GM19468 (cell line): ENCODE measurements around the gene CSMD2.

Experiments used
- ATAC-seq: cut with Tn5 transposase; IDR thresholded peaks from one replicate; pipeline ENCODE4 v1.9.1; 2021; ENCODE audit warnings: mild to moderate bottlenecking, moderate library complexity, moderate number of reproducible peaks; ENCODE audit not compliant: unreplicated experiment; ENCODE audit errors: extremely low read depth

The CSMD2 gene

DNA sequence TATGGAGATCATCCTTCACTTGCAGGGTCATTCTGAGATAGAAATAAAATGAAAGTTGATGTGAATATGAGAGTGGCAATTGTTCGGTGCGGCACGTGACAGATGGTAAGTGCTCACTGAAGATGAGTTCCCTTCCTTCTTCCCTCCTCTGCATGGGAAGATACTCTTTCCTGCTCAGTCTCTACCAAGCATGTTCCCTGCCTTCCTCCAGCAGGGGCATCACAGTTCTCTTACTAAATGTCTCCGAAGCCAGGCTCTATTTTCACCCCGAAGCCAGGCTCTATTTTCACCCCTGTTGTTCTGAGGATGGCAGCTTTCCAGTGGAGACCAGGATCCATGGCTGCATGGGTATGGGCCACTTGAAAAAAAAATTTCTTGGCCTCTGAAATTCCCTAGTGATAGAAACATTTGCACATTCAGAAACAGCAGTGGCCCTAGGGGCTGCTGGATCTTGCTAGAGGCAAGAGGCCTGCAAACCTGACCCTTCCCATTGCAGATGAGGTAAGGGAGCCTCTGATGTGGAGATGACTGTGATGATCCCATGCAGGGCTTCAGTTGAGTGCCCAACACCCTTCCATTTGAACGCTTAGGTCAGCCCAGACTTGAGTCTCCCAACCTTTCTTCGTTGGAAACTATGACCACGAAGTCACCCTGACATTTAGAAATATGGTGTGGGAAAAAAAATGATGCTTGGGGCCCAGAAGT, 424.8 kb downstream of the CSMD2 start:
- no peak for ATAC-seq

DNA sequence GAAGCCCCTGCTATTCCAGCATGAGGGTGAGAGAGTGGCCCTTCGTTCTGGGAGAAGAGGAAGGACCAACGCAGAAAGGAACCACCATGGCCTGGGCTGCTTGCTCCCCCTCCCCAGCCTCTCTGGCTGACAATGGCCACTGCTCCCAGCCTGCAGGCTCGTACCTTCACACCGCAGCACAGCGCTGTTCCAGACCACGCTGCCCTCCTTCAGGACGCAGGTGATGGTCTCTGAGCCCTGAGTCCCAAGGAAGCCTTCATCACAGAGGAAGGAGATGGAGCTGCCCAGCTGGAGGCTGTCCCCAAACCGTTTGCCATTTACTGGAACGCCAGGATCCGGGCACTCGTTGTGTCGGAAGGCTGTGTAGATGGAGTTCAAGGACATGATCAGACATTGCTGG, 426.1 kb downstream of the CSMD2 start:
- ATAC-seq: no peak

DNA sequence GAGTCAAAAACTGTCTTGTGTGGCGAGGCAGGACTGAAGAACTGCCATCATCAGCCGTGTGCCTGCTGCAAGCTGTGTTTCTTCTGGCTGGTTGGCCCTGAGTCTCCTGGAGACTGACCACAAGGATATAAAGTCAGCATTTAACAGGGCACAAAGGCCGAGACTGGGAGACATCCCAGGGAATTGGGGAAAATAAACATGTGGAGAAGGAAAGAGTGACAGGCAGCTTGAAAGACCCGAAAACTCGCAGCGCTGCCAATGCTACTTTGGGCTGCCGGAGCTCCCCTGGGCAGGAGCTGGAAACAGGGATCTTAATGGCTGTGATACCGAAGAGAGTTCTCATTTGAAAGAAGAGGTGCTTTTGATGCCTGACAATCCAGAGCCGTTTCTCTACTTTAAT, 426.5 kb downstream of the CSMD2 start:
- no peak for ATAC-seq

DNA sequence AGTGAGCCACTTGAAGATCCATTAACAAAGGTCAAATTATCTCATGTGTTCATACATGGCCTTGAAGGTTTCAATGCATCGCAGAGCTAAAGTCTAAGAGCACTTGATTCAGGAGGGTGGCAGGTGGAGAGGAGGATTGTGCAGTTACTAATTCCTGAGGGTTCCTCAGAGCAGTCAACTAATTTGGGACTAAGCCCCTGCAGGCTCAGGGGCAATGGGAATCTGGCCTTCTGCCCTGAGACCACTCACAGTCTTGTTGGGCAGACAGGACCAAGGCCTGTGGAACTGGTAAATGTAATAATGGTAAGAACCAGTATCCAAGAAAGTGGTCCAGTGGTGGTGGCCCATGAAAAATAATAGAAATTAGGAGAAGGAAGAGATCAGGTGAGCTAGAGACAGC, 428.5 kb downstream of the CSMD2 start:
- no peak for ATAC-seq

DNA sequence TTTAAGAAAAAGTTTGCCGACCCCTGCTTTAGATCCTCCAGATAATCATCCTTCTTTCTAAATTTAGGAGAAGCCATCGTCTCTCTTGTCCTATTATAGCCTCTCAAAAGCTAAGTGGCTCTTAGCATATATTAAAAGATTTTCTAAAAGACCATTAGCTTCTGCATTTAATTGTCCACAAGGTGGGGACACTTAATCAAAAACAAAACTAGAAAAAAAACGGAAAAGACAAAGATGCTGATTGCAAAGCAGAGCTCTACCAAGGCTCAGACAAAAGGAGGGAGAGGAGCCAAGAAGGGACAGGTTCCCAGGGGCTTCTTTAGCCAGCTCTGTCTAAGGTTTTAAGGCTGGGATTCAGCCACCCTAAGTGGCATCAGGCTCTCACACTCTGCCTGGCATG, 429.4 kb downstream of the CSMD2 start:
- no peak for ATAC-seq

DNA sequence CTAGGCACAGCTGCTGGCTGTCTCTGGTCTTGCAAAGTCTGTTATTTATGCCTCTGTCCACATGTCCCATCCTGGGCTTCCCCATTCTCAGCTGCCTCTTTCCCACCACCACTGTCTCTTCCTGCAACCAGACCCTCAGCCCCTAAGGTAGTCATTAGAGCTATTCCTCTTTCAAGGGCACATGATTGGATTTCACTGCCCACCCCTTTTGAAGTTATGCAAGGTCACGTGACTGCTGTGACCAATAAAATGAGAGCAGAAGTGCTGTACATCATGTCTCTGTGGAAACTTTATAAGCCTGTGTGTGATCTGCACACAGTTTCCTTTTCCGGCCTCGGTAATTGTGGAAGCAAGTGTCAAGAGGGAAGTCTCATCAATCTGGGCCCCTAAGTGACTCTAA, 437.7 kb downstream of the CSMD2 start:
- ATAC-seq: no peak

DNA sequence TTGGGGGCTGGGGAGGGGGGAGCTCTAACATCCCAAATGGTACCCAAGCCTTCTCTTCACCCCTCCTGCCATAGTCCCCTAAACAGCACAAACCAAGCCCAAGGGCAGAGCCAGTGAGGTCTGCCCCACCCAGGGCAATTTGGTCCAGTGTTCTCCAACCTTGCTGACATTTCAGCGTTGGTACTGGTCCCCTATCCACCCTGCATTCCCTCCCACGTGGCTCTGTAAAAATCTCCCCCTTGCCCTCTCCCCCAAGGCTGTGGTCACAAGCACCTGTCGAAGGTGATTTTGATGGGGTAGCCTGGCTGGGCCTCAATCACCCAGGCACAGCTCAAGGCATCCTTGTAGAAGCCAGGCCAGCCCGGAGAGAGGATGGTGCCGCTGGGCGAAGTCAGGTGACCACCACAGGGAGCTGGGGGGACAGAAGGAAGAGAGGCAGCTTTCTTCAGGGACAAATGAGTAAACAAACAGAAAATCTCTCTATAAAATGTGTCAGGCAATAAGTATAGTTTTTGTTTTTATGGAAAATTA, 438.7 kb downstream of the CSMD2 start:
- no peak for ATAC-seq

DNA sequence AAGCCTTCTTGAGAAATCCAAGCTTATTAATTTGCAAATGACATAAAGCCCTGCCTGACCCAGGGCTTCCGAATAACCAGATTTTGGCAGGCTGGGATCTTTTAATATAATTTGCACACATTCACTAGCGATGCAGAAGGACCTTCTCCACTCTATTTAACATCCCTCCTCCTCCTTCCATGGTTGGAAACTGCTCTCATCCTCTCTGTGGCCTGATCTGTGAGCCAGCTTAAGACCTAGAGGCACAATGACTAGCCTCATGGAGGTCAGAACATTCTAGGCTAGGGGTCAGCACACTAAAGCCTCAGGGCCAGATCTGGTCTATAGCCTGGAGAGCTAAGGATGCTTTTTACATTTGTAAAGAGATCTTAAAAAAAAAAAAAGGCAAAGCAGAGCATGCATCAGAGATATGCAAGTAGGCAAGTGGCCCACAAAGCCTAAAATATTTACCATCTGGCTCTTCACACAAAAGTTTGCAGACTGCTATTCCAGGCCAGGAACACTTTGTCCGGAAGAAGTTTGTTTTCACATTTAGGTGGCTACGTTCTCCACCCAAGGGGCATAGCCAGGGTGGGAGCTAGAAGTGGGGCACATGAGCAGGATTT, 439.4 kb downstream of the CSMD2 start:
- no peak for ATAC-seq

DNA sequence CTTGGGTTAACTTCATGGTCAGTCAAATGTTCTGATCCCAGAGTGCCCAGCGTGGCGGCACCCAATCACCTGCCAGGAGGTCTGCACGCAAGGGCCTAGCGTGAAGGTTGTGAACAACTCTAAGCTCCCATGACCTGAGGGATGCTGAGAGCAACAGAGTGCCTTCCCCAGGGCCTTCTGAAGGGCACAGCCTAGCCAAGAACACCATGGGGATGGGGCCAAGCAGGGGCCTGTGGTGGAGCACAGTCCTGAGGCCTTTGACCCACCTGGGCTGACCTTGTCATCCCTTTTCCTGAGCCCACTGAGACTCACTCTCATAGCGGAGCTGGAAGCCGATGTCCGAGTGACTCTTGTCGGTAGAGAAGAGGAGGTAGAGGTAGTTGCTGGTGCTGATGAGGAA, 440.0 kb downstream of the CSMD2 start:
- ATAC-seq: no peak

DNA sequence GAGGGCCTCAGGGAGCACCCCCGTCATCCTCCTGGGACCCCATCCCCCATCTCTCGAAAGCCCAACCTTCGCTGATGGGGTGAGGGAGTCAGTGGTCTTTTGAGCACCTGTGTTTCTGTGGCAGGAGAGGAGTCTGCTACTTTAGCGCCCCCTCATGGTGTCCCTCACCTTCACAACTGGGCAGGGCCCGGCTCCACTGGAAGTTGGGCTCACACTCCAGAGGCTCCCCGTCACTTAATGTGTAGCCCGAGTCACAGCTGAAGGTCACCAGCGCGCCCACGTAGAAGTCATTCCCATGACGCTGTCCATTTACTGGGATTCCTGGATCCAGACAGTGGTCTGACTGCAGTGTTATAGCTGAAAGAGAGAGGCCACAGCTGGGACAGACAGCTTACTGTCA, 440.7 kb downstream of the CSMD2 start:
- ATAC-seq: no peak

DNA sequence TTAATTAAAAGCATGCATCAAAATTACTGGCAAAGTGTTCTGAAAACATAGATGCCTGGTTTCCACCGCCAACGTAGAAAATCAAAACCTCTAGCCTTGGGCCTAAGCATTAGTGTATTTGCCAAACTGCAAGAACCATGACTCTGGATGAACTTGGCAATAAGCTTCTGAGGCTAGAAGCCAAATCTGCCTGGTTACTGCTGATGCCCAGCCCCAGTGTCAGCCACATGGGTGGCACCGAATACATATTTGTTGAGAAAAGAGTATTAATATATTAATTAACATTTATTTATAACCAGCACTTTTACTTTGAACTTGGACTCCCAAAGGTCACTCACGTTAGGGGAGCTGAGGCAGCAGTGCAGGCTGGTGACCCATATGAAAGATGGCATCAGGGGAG, 441.8 kb downstream of the CSMD2 start:
- no peak for ATAC-seq

DNA sequence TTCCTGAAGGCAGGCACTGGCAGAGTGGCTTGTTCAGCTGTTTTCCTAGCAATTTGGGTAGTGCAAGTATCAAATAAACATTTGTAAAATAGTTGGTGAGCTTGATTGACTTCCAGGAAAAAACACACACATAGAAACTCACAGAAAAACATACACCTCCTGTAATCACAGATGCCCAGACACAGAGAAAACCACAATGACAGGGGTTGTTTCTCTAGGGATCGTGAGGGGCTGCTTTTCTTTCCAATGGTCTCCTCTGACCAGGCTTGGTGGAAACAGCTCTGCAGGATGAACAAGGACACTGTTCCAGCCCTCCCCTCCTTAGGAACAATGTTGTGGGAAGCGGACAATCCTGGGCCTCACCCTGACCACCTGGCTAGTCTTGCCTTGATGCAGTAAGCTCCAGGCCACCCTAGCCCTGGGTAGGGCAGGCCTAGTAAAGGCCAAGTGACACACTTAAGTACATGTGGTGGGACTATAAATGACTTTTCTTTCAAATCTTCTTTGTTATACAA, 443.7 kb downstream of the CSMD2 start:
- ATAC-seq: no peak

DNA sequence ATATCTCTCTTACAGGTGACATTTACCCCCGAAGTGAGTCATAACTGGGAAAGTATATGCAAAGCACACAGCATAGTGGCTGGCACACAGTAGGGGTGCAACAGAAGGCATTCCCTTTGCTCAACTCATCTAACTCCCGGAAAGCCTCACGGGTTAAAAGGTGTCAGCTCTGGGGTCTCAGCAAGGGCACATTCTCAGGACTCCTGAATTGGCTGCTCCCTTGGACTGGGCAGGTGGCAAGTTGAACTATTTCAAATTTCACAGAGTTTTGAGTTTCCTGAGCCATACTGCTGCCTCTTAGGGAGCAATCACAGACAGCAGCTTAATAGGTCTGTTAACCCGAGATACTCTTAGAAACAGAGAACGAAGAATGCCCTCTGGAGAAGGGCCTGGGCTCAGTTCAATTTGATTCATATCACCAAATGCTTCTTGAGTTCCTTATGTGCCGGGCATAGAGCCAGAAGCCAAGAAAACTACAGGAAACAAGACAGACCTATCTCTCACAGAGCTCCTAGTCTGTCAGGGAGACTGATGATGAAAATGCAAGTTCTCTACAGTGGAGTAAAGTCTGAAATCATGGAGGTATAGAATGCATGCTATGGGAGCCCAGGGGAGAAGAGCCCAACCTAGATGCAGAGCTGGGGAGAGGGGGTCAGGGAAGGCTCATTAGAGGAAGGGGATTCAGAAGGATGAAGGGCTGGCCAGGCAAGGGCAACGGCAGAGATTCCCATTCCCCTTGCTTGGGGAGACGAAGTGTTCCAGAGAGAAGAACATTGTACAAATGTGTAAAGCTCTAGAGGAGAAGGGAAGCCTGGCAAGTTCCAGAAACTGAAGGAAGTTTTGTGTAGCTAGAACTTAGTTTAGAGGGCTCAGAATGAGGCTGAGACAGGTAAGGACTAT, 445.0 kb downstream of the CSMD2 start:
- ATAC-seq: no peak

DNA sequence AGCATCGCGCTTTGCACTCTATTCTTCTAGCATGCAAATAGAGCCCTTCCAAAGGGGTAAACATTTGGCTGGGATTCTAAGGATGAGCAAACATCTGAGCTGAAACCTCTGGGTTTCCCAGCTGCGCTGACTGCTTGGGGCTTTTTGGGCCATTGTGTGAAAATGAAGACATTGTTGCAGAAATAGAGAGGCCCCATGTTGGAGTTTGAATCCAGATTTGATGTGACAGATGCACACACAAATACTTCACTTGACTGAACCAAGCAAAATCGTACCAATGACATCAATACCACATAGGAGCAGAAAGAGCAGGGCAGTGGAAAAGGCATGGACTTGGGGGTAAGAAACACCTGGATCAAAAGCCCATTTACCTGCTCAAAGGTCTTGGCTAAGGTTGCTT, 445.7 kb downstream of the CSMD2 start:
- ATAC-seq: no peak

DNA sequence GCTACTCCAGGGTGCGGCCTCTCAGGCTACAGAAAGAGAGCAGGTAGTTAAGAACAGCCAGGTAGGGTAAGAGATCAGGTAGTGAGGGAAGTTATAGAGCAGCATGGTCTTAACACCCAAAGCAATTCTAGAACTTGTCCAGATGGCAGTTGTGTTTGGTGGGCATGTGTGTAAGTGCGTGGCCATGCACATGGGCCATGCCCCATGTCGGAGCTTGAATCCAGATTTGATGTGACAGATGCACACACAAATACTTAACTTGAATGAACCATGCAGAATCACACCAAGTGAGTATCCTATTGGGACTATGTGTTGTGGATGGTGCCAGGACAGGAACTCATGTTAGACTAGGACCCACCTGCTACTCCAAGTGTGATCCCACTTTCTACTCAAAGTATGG, 446.8 kb downstream of the CSMD2 start:
- no peak for ATAC-seq

DNA sequence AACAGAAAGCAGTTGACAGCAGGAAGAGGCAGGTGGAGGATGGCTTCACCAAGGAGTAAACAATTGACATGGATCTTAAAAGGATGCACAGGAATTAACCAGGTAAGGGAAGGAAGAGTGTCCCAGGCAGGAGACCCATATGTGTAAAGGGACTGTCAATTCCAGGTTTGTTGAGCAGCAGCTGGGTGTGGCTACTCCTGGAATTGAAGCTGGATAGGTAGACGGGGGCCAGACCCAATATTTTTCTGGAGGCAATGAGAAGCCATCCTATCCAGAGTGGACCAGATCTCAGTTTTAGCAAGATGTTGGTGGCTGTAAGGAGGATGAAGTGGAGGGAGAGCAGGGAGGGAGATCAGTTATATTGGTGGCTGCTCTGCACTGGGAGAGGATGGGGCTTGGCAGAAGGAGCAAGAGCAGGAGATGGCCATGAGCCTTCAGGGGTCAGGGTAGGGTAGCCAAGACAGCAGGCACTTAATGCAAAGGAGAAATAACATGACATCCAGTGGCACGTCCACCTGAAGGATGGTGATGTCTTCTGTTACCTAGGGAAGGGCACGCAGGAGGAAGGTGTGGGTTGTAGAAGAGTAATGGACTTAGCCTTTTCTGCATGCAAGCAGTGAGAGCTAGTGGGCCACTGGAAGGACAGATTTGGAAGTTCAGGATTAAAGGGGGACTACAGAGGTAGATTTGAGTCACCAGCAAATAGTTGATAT, 447.9 kb downstream of the CSMD2 start:
- ATAC-seq: no peak

DNA sequence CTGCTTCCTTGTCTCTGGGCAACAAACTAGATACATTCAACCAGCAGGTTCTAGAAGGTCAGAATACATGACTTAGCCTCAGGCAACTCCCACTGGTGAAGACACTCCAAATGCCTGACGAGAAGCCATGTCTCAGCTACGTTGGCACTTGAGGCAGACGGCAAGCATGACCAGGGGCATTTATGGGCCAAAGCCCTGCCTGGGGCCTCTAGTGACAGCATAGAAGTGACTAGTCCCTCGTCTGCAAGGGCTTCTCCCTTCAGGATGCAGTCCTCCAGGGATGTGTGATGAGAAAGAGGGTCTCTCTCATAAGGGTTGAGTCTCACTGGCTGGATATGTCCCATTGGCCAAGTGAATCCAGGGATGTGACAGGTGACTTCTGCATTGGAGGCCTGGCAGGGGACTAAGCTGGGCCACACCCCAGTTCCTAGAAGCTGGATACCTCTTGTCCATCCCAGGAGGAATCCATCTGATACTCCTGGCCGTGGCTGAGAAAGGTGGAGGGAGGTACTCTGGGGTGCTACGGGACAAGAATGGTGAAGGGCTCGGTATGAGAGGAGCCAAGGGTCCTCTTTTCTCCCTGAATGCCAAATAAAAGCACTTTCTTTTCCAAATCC, 449.7 kb downstream of the CSMD2 start:
- no peak for ATAC-seq

DNA sequence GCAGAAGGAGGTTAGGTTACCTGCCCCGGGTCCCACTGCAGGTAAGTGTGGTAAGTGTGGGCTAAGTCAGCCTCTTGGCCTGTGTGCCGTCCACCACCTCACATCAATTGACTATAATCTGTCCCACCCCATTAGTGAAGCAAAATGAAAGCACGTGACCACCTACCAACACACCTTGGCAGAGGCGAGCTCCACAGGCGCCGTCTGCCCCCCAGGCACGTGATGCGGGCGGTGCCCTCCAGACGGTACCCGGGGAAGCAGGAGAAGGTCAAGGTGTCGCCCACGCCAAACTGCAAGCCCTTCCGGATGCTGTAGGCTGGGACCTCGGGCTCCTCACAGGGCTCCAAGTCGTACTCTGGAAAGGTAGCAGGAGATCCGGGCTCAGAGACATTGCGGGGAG, 450.6 kb downstream of the CSMD2 start:
- ATAC-seq: no peak

DNA sequence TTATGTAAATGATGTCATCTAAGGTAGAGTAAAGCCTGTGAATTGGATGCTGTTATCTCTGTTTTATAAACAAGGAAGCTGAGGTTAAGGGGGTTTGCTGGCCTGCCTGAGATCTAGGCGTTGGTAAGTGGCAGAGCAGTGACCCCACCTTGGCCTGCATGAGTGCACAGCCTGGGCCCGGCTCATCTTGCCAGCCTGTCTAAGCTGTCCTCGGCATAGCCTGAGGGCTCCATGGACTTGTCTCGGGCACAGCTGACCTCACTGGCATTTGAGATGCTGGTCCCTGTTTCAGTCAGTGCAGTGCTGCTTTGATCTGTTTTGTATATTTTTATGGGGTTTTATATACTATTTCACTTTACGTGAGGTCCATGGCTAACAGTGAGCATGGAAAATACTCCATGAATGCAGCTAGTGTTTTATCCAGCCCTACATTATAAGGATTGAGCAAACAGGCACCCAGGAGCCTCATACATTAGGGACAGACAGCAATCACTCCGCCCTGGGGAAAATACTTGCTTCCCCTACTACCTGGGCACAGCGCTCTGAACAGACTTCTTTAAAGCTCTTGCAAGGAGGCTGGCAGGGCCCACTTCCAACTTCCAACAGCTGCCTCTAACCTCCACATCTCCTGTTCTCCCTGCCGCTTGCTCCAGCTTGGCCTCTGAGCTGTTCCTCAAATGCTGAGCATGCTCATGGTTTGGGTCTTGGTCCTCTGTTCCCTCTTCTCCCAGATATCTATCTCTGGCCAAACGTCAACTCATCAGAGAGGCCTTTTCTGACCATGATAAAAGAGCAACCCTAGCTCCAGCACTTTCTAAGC, 451.8 kb downstream of the CSMD2 start:
- no peak for ATAC-seq
